Endodermal cell (in vitro differentiated cells): ENCODE results near the gene SETD4. TPM values are rescaled to one million over a fixed set of nuclear protein-coding genes. Genes with fewer than 3 reads are reported as not detected.

Source experiments
- DNase-seq: peaks from one replicate; pipeline ENCODE4 v3.0.0-alpha.2; 2017
- H3K27ac ChIP-seq: 2 replicates; pipeline ENCODE4 v1.5.1; 2013; ENCODE audit warnings: mild to moderate bottlenecking, low read depth, low read length, moderate library complexity
- H3K27me3 ChIP-seq: 2 replicates; pipeline ENCODE4 v1.6.1; 2013; ENCODE audit warnings: mild to moderate bottlenecking, low read length, moderate library complexity; ENCODE audit not compliant: insufficient read depth, control insufficient read depth, poor library complexity, severe bottlenecking
- H3K36me3 ChIP-seq: 2 replicates; pipeline ENCODE4 v1.7.0; 2013; ENCODE audit warnings: mild to moderate bottlenecking, low read length, moderate library complexity; ENCODE audit not compliant: control insufficient read depth, insufficient read depth
- H3K4me1 ChIP-seq: one replicate; pipeline ENCODE4 v1.7.0; 2013; ENCODE audit warnings: low read length; ENCODE audit not compliant: control insufficient read depth, insufficient read depth
- H3K4me3 ChIP-seq: 2 replicates; pipeline ENCODE4 v1.5.1; 2013; ENCODE audit warnings: mild to moderate bottlenecking, low read length, moderate library complexity
- H3K9ac ChIP-seq: 2 replicates; pipeline ENCODE4 v1.6.1; 2013; ENCODE audit warnings: mild to moderate bottlenecking, low read length, moderate library complexity; ENCODE audit not compliant: poor library complexity, severe bottlenecking; ENCODE audit errors: extremely low read depth
- H3K9me3 ChIP-seq: 2 replicates; pipeline ENCODE4 v1.6.1; 2013; ENCODE audit warnings: mild to moderate bottlenecking, low read length, moderate library complexity; ENCODE audit not compliant: control insufficient read depth
- H3K27ac Mint-ChIP-seq: 2 replicates; pipeline ENCODE4 v1.8.0; 2020; ENCODE audit warnings: mixed read lengths
- H3K27me3 Mint-ChIP-seq: 2 replicates; pipeline ENCODE4 v1.8.0; 2021; ENCODE audit warnings: mild to moderate bottlenecking, mixed read lengths; ENCODE audit not compliant: insufficient read depth
- H3K36me3 Mint-ChIP-seq: 2 replicates; pipeline ENCODE4 v1.8.0; 2020; ENCODE audit warnings: low read depth, mixed read lengths
- H3K4me1 Mint-ChIP-seq: 2 replicates; pipeline ENCODE4 v1.8.0; 2020; ENCODE audit warnings: mixed read lengths
- H3K4me3 Mint-ChIP-seq: 2 replicates; pipeline ENCODE4 v1.8.0; 2020; ENCODE audit warnings: mild to moderate bottlenecking, moderate library complexity, mixed read lengths
- H3K9me3 Mint-ChIP-seq: 2 replicates; pipeline ENCODE4 v1.8.0; 2020; ENCODE audit warnings: mild to moderate bottlenecking, mixed read lengths
- CTCF ChIP-seq: fragments of 200-600 bp; sonication (generic); conservative IDR thresholded peaks from 2 replicates; pipeline ENCODE4 v1.5.0; 2021; ENCODE audit warnings: antibody characterized with exemption, mild to moderate bottlenecking
- WGBS, 2 experiments: methylation state at CpG; one replicate each; pipeline versions ENCODE4 v1.1.5 to v1.1.7; 2013; ENCODE audit warnings: missing lambda C conversion rate in 2 of 2, mixed read lengths in 1 of 2; ENCODE audit not compliant: insufficient coverage in 1 of 2, insufficient read length in 1 of 2; 5-methylcytosine and 5-hydroxymethylcytosine counted together
- total RNA-seq, 2 donors: library from RNA; stranded (reverse); fragmentation: NEBNext Ultra II Directional in 1 of 2; extraction: Animal tissue kit (Norgen Biotek cat#: 25700) in 1 of 2; gene quantifications; 2 replicates in 1 of 2; 3 replicates in 1 of 2; pipeline ENCODE4 v1.2.1, GENCODE V29; 2021

SETD4 gene
- total RNA-seq, 2 donors from 2014 or later: 27.8 to 31.9 TPM

- Histone ChIP-seq H3K36me3 (peaks cover 40% of the 10 kb centered on the region), H3K4me3 (peak overlapping the region; percentile 90), H3K9me3 (no peaks in the 10 kb centered on the region), H3K27ac (peak overlapping the region; percentile 91), H3K4me1 (no peaks in the 10 kb centered on the region), H3K9ac (peak overlapping the region; percentile 83), H3K27me3 (no peaks in the 10 kb centered on the region)
- Mint-ChIP-seq H3K4me1 (no peaks in the 10 kb centered on the region), H3K36me3 (peaks cover 37% of the 10 kb centered on the region), H3K9me3 (no peaks in the 10 kb centered on the region), H3K27me3 (peaks cover 2% of the 10 kb centered on the region), H3K4me3 (peak overlapping the region; percentile 93), H3K27ac (peak overlapping the region; percentile 95)
- no peak for DNase-seq
- TF ChIP-seq CTCF: no peak
- WGBS, 2 experiments: 1% methylated on average over 23 to 34 of the region's 34 CpGs
Measured at GRCh38 chr21:36059823-36060158, 535 bp downstream of the SETD4 start.

GRCh38 chr21:36055551-36055950 is 4.8 kb downstream of the SETD4 start:
- Mint-ChIP-seq H3K27ac (no peak overlapping the region), H3K36me3 (peaks cover 61% of the 10 kb centered on the region), H3K4me3 (no peak overlapping the region), H3K4me1 (no peaks in the 10 kb centered on the region), H3K9me3 (no peaks in the 10 kb centered on the region), H3K27me3 (no peaks in the 10 kb centered on the region)
- no peaks in the 10 kb centered on the region for H3K9me3 ChIP-seq
- H3K27ac ChIP-seq: no peak overlapping the region
- H3K4me1 ChIP-seq: no peaks in the 10 kb centered on the region
- H3K4me3 ChIP-seq: no peak overlapping the region
- no peak overlapping the region for H3K9ac ChIP-seq
- TF ChIP-seq CTCF: no peak
- peaks cover 65% of the 10 kb centered on the region for H3K36me3 ChIP-seq
- H3K27me3 ChIP-seq: no peaks in the 10 kb centered on the region
- 91 to 97% methylated on average over 3 of the region's 3 CpGs for WGBS, 2 experiments
- no peak for DNase-seq

- peaks cover 82% of the 10 kb centered on the region for H3K36me3 ChIP-seq
- H3K36me3 Mint-ChIP-seq: peaks cover 76% of the 10 kb centered on the region
- no peak for DNase-seq
- no peak overlapping the region for H3K27ac ChIP-seq
- H3K4me3 Mint-ChIP-seq: no peak overlapping the region
- 86 to 92% methylated on average over 3 of the region's 3 CpGs for WGBS, 2 experiments
- no peak overlapping the region for H3K9ac ChIP-seq
- no peak overlapping the region for H3K4me3 ChIP-seq
- no peaks in the 10 kb centered on the region for H3K27me3 ChIP-seq
- TF ChIP-seq CTCF: no peak
- H3K27ac Mint-ChIP-seq: no peak overlapping the region
- H3K27me3 Mint-ChIP-seq: no peaks in the 10 kb centered on the region
- no peaks in the 10 kb centered on the region for H3K4me1 Mint-ChIP-seq
- no peaks in the 10 kb centered on the region for H3K4me1 ChIP-seq
- H3K9me3 ChIP-seq: no peaks in the 10 kb centered on the region
- H3K9me3 Mint-ChIP-seq: no peaks in the 10 kb centered on the region
Measured at GRCh38 chr21:36053715-36054062, 6.6 kb downstream of the SETD4 start.
